Heart right ventricle (tissue), 16 donors: Measurements from ENCODE around the gene DIAPH1. TPM values are rescaled to one million over a fixed set of nuclear protein-coding genes. Genes with fewer than 3 reads are reported as not detected.
A peak's percentile ranks its signal among the peaks of the same experiment; 100 is the strongest.

Experiments used
- ATAC-seq, 8 donors: fragments of 200-7000 bp; cut with Tn5 transposase; one replicate each; pipeline ENCODE4 v1.9.1; 2020; ENCODE audit warnings: mild to moderate bottlenecking in 8 of 8, moderate library complexity in 8 of 8, moderate number of reproducible peaks in 1 of 8
- DNase-seq, 2 donors: peaks; one replicate each; pipeline ENCODE4 v3.0.0-alpha.2; 2020
- H3K27ac ChIP-seq, 10 donors: fragments of 200-600 bp; sonication (generic) in 2 of 10; one replicate each; pipeline versions ENCODE4 v1.5.0 to v1.8.0; 2020 to 2022; ENCODE audit warnings: mild to moderate bottlenecking in 3 of 10
- H3K27me3 ChIP-seq, 7 donors: fragments of 200-600 bp; one replicate each; pipeline ENCODE4 v1.8.0; 2021 to 2022; ENCODE audit warnings: mild to moderate bottlenecking in 2 of 7
- H3K36me3 ChIP-seq, 9 donors: fragments of 200-600 bp; sonication (generic) in 1 of 9; one replicate each; pipeline versions ENCODE4 v1.5.0 to v1.8.0; 2020 to 2022; ENCODE audit warnings: mild to moderate bottlenecking in 2 of 9
- H3K4me1 ChIP-seq, 9 donors: fragments of 200-600 bp; sonication (generic) in 1 of 9; one replicate each; pipeline versions ENCODE4 v1.5.0 to v1.8.0; 2020 to 2022; ENCODE audit warnings: mild to moderate bottlenecking in 4 of 9
- H3K4me3 ChIP-seq, 10 donors: fragments of 200-600 bp; sonication (generic) in 2 of 10; one replicate each; pipeline versions ENCODE4 v1.5.0 to v1.8.0; 2020 to 2022; ENCODE audit warnings: mild to moderate bottlenecking in 7 of 10, moderate library complexity in 2 of 10
- H3K9me3 ChIP-seq, 11 donors: fragments of 200-600 bp in 10 of 11; sonication (generic) in 2 of 11; one replicate each; pipeline versions ENCODE4 v1.5.0 to v1.8.0; 2013 to 2022; ENCODE audit warnings: mild to moderate bottlenecking in 2 of 11, control low read depth in 1 of 11, moderate library complexity in 1 of 11
- CTCF ChIP-seq, 9 donors: fragments of 200-600 bp; sonication (generic) in 2 of 9; IDR thresholded peaks; one replicate each; pipeline versions ENCODE4 v1.5.0 to v1.8.0; 2021 to 2022; ENCODE audit warnings: antibody characterized with exemption in 9 of 9, mild to moderate bottlenecking in 5 of 9, moderate library complexity in 1 of 9
- WGBS, 2 donors: extraction: QIAGEN DNeasy Blood & Tissue Kit; methylation state at CpG; one replicate each; pipeline ENCODE4 v1.1.7; 2013; ENCODE audit warnings: inconsistent platforms in 1 of 2; 5-methylcytosine and 5-hydroxymethylcytosine counted together
- intact Hi-C, 10 donors: fragments of 100-400 bp; cut with DNase I; formaldehyde crosslinking; loops; one replicate each; pipeline versions ENCODE4 v1.11.1 to v1.14.2; 2022
- long read RNA-seq, 3 donors: library from polyadenylated mRNA; unstranded; transcript quantifications; one replicate each; pipeline ENCODE4 v2.0.0, GENCODE V29; 2020 to 2021
- polyA plus RNA-seq, 2 donors: library from polyadenylated mRNA; stranded (reverse); fragments of 200-250 nt; gene quantifications; one replicate each; pipeline ENCODE4 v1.2.3, GENCODE V29; 2013
- total RNA-seq, 10 donors: library from RNA; stranded (reverse); fragmentation: NEBNext Ultra II Directional in 3 of 10; extraction: Animal tissue kit (Norgen Biotek cat#: 25700) in 3 of 10; gene quantifications; one replicate each; pipeline versions ENCODE4 v1.2.1 to v1.2.4, GENCODE V29; 2021 to 2023
- donor health status: Arrhythmogenic right ventricular cardiomyopathy.
- donor health status: ischemic (EF 13 %, LVEDD 7.1; RV severe dilation, severe dysfunction).
- donor health status: healthy with polysubstance abuse.
- donor health status: DM: no; HTN: yes; CAD: no.
- donor health status: DM: no; HTN: no; CAD: no.
- donor health status: ischemic (EF 25% LVEDD 6.9; RV normal size, moderate dysfunction).
- donor health status: ischemic (EF 25% LVEDD 5.7; RV mildly dilated, moderate dysfunction).
- donor health status: healthy.
- donor health status: DM: yes; HTN: yes; CAD: no.
- donor health status: Ischemic cardiomyopathy.
- donor health status: ischemic (EF 35%, LVEDD 5.7; RV mildly dilated, moderate dysfunction).
- donor health status: nonischemic (EF 11% LVEDD 7.7; RV severe dilation, severe dysfunction).
- donor health status: DM: yes; HTN: yes; CAD: no.
- donor health status: PGD.
- donor health status: ischemic (EF 29% LVEDD 5.4; RV normal size, mild dysfunction).
- donor health status: nonischemic (EF 23%, LVEDD 6.1; RV moderate dilation, normal function).

Gene DIAPH1
- total RNA-seq (10 to 100 TPM; 27.3 to 93.2 (median 46.9) TPM), polyA plus RNA-seq (10 to 100 TPM; 28.4 to 48.6 TPM)
- long read RNA-seq, donor 1, partial matches to known transcripts: 1 of 20 reads
- long read RNA-seq, donor 1, other reads (novel, unspliced or antisense): 19 of 20 reads
- long read RNA-seq, donor 2, partial matches to known transcripts: 6 of 29 reads
- long read RNA-seq, donor 2, other reads (novel, unspliced or antisense): 23 of 29 reads
- long read RNA-seq, donor 3, partial matches to known transcripts: 37 of 61 reads
- long read RNA-seq, donor 3, other reads (novel, unspliced or antisense): 23 of 61 reads

GRCh38 chr5:141618804-141619554, at the start of gene DIAPH1:
Gene DIAPH1 (minus strand): TSS chr5:141619000. CDS start chr5:141618914, 86 bp downstream.
- Histone ChIP-seq H3K27ac (peak within 1 kb of the TSS; percentile 86 to 99 (median 96)), H3K36me3 (peaks cover 0 to 44% (median 22%) of the 10 kb centered on the region in 9 donors), H3K9me3 (no peaks in the 10 kb centered on the region), H3K27me3 (no peaks in the 10 kb centered on the region), H3K4me3 (peak within 1 kb of the TSS; percentile 62 to 99 (median 94)), H3K4me1 (peaks cover 0 to 63% (median 31%) of the 10 kb centered on the region in 9 donors)
- TF ChIP-seq CTCF (IDR thresholded peaks at IDR 0.05): peak; percentile 97 to 99 (median 99)
- DNase-seq: peak; percentile 96
- ATAC-seq: peak; percentile 95 to 97 (median 96)
- intact Hi-C loops: loop anchor here in 8 of 10 donors (1.0 to 2.0 kb wide), 4 partner anchors 24 to 27 kb away; no protein-coding TSS in a partner anchor
- WGBS, 2 donors: 2% methylated on average over 64 to 70 of the region's 70 CpGs

GRCh38 chr5:141665995-141666940, 47.5 kb upstream of the DIAPH1 start:
- no peak overlapping the region for H3K4me3 ChIP-seq
- peaks cover 0 to 88% (median 18%) of the 10 kb centered on the region in 9 donors for H3K36me3 ChIP-seq
- ATAC-seq: no peak
- no peak for TF ChIP-seq CTCF (IDR thresholded peaks at IDR 0.05)
- no peaks in the 10 kb centered on the region for H3K9me3 ChIP-seq
- no peak for DNase-seq
- no peak overlapping the region for H3K27ac ChIP-seq
- WGBS, 2 donors: 85 to 89% methylated on average over 18 of the region's 18 CpGs
- H3K4me1 ChIP-seq: peaks cover 0 to 10% (median 4%) of the 10 kb centered on the region in 9 donors
- no peaks in the 10 kb centered on the region for H3K27me3 ChIP-seq
- intact Hi-C loops: loop anchor here in 2 of 10 donors (1.0 to 10.0 kb wide), 2 partner anchors 294 to 1229 kb away; no protein-coding TSS in a partner anchor

GRCh38 chr5:141664733-141665461, 46.1 kb upstream of the DIAPH1 start:
- peaks cover 0 to 88% (median 10%) of the 10 kb centered on the region in 9 donors for H3K36me3 ChIP-seq
- TF ChIP-seq CTCF (IDR thresholded peaks at IDR 0.05): peak; percentile 76 to 93 (median 89)
- WGBS, 2 donors: 36 to 39% methylated on average over 13 of the region's 13 CpGs
- peak; percentile 70 to 79 for DNase-seq
- H3K27me3 ChIP-seq: no peaks in the 10 kb centered on the region
- intact Hi-C loops: loop anchor here in 2 of 10 donors (1.0 to 10.0 kb wide), 2 partner anchors 295 to 1230 kb away; no protein-coding TSS in a partner anchor
- peak; percentile 75 to 85 (median 80) for ATAC-seq
- peaks cover 0 to 10% (median 4%) of the 10 kb centered on the region in 9 donors for H3K4me1 ChIP-seq
- no peaks in the 10 kb centered on the region for H3K9me3 ChIP-seq
- no peak overlapping the region for H3K4me3 ChIP-seq
- no peak overlapping the region for H3K27ac ChIP-seq
